DMS153 treated with DMSO at 0.1 percent for 48 hours (cell line): ENCODE measurements around the gene EFHD2.
"Not testable (repeated sequence)": the region's sequence is repeated elsewhere in the genome, so short reads cannot be mapped to it uniquely, and the experiment has no call there.

Experiments used
- DNase-seq: peaks from one replicate; lab custom pipeline; 2025; ENCODE audit not compliant: unreplicated experiment; lab: John Stamatoyannopoulos, UW

EFHD2 gene

GRCh38 chr1:15410884-15411245 lies 1.2 kb downstream of the EFHD2 start:
- no peak for DNase-seq

- no peak for DNase-seq
Measured at GRCh38 chr1:15411593-15412137, 2.0 kb downstream of the EFHD2 start.

DNA sequence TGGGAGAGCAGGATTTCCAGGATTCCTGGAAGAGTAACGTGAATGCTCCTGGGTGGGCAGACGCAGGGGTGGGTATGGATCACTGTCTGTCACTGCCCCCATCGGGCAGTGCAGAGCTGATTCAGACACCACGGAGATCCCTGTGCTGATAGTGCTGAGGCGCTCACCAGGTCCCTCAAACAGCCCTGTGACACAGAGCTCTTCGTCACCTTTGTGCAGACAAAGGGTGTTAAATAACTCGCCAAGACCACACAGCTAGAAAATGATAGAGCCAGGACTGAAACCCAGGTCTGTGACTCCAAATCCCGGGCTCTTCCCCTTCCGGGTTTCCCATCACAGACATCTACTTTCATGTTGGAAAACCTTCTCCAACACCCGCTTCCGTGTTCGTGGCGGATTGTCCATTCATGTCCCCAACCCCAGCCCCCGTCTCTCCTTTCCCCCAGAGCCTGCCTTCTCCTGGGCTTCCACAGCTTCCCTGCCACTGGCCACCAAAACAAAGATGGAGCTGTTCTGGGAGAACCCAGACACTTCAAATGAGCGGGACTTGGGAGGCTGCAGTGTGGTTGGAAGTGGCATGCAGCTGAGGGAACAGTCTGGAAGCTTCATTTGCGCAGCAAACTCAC lies 2.6 kb downstream of the EFHD2 start:
- DNase-seq: no peak

DNA sequence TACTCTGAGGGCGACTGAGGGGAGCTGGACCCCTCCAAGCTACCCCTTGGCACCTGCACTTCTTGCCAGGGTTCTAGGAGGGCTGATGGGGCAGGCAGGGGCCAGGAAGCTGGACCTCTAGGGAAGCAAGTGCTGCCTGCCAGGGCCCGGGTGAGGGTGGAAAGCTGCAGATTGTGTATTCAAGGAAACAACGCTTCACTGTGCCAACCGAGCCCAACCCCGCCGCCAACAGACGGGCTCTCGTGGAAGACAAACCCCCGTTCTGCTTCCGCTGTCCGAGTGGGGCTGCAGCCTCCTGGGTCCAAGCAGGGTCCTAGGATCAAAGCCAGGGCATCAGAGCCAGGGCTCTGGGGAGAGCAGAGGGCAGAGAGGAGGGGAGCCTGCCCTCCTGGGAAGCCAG lies 3.2 kb downstream of the EFHD2 start:
- no peak for DNase-seq

GRCh38 chr1:15413563-15414444 lies 4.1 kb downstream of the EFHD2 start:
- DNase-seq: no peak

DNA sequence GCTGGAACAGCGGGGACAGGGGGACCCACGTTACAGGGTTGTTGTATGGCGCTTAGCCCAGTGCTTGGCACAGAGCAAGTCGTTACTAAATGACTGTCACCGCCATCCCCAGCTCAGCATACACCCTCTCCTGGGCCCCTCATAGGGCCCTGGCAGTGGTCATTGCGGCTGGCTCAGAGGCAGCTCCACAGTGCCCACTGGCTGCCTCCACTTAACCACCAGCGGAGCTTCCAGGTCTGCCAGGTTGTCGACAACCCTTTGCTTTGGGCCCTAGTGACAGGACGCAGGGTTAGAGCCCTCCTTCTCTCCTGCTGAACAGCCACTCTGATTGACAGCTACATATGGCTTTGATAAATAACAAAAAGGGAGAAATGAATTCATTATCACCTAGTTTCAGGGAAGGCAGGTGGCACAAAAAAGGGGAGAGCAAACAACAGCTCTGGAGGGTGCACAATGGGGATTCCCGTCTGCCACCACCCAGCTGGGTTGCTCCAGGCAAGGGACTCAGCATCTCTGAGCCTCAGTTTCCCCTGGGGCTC lies 4.8 kb downstream of the EFHD2 start:
- no peak for DNase-seq

- DNase-seq: no peak
Measured at GRCh38 chr1:15417059-15417934, 7.6 kb downstream of the EFHD2 start.

GRCh38 chr1:15418806-15419515 lies 9.3 kb downstream of the EFHD2 start:
- DNase-seq: no peak

GRCh38 chr1:15420853-15421465 lies 11.3 kb downstream of the EFHD2 start:
- DNase-seq: no peak

GRCh38 chr1:15422871-15423270 lies 13.2 kb downstream of the EFHD2 start:
- DNase-seq: no peak

GRCh38 chr1:15423355-15424077 lies 13.8 kb downstream of the EFHD2 start:
- no peak for DNase-seq

DNA sequence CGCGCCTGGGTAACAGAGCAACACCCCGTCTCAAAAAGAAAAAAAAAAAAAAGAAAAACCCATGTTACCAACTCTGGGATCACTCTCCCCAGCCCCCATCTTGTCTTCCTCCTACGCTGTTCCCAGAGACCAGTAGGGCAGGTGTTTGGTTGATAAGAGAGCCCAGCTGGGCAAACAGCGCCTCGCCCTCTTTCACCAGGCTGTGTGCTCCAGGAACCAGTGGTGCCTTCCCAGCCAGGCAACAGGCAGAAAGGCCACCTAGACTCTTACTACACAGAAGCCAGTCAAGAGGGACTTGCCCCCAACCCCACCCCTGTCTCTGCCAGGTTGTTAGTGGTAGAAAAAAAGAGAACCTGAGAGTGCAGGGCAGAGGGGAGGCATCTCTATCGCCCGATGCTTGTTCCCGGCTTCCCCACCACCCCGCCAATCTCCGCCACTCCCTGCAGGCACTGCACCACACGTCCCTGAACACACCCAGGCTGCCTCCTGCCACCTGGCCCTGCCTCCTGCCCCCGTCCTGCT lies 14.5 kb downstream of the EFHD2 start:
- DNase-seq: peak; percentile 97

- no peak for DNase-seq
Measured at GRCh38 chr1:15424981-15425380, 15.3 kb downstream of the EFHD2 start.

GRCh38 chr1:15425521-15425920 lies 15.8 kb downstream of the EFHD2 start:
- no peak for DNase-seq

DNA sequence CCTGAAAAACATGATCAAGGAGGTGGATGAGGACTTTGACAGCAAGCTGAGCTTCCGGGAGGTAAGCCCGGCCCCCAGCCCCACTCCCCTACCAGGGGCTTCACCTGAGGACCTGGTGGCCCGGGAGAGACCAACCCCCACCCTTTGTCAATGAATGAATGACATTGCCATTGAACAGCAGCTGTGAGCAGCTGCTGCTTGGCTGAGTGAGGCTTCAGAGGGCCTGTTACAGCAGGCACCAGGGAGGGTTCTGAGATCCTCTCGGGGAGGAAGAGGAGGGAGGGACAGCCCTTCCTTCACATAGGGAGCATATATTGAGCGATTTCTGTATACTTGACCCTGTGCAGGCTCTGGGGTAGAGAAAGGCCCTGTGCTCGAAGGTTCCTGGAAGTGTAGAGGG lies 16.3 kb downstream of the EFHD2 start:
- no peak for DNase-seq

DNA sequence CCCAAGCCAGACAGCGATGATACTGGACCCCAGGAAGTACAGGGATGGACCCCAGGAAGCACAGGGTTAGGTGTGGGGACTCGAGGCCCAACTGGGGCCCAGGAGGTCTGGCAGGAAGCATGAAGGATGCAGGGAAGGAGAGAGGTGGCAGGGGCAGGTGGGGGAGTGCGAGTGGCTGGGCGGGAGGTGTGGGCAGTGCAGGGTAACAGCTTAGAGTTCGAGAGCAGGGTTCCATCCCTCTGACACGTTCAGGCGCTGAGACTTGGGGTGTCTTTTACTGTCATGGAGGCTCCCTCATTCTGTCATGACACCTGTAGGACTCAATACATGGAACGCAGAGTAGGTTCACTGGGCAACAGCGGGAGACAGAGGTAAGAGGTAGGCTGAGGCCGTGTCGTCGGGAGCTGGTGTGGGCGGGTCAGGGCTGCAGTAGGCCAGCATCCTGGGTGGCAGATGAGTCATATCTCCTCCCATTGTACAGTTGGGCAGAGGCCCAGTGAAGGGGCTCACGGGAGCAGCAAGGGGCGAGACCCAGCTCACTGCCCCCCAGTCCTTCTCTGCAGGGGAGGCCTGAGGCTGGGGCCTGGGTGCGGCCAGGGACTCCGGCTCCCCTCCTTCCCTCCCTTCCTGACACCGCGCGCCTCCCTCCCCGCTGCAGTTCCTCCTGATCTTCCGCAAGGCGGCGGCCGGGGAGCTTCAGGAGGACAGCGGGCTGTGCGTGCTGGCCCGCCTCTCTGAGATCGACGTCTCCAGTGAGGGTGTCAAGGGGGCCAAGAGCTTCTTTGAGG lies 17.0 kb downstream of the EFHD2 start:
- DNase-seq: no peak

DNA sequence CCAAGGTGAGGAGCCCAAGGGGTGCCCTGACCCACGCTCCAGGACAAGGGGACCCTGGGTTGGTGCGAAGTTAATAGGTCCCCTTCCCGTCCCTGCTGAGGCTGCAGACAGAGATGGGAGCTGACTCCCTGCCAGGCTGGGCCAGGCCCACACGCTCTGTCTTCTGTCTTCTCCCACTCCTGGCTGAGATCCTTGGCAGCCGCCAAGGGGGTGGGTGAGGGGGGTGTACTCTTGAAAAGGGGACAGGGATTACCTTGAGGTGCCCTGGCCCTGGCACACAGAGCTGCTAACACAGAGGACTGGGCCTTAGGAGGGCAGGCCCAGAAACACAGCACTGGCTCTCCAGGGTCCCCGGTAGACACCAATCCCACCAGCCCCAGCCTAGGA lies 17.6 kb downstream of the EFHD2 start:
- no peak for DNase-seq

DNA sequence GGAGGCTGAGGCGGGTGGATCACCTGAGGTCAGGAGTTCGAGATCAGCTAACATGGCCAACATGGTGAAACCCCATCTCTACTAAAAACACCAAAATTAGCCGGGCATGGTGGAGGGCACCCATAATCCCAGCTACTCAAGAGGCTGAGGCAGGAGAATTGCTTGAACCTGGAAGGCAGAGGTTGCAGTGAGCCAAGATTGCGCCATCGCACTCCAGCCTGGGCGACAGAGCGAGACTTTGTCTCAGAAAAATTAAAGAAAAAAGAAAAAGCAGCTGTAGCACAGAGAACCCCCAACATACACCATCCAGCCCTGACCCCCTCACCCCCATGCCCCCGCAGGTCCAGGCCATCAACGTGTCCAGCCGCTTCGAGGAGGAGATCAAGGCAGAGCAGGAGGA lies 18.6 kb downstream of the EFHD2 start:
- DNase-seq: not testable (repeated sequence)
